ENCODE data around the gene MSN. TPM values are rescaled to one million over a fixed set of nuclear protein-coding genes. Genes with fewer than 3 reads are reported as not detected.
"Not testable (repeated sequence)": the region's sequence is repeated elsewhere in the genome, so short reads cannot be mapped to it uniquely, and the experiment has no call there.

The MSN gene
- 509 and 653 TPM in 2 replicates for total RNA-seq

DNA sequence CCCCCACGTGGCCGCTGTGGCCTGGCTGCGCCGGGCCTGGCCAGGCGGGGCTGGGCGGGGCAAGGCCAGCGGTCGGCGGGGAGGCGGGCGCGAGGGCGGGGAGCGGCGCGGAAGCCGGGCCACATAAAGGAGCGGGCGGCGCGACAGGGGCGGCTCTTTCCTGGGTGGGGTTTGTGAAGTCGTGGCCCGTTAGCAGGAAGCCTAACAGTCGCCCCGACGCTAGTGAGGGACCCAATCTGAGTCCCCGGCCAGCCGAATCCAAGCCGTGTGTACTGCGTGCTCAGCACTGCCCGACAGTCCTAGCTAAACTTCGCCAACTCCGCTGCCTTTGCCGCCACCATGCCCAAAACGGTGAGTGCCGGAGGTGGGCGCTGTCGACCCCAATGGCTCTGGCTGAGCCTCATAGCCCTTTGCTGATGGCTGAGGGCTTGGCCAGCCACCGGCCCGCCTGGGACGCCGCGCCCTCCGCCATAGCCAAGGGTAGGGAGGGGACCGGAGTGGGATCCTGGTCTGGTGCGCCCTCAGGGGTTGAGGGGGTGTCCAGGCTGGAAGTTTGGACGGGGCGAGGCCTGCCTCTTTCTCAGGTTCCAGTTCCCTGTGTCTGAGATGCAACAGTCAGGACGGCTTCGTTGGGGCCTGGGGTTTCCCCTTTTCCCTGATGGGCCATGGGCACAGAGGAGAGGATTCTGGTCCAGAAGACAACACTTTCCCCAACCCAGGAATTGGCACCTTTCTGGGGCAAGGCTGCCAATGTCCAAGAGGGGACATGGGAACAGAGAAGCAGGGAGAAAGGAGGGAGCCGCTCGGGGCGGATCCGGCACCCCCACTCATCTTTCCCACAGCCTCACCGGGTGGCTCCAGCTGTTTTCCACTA is at the start of gene MSN:
Gene MSN, plus strand, starts transcription at position 152 of the 874 bp plus-strand sequence. Its CDS starts 188 bp downstream, at position 340.
- DNase-seq (ENCODE audit: low read depth, low spot score) = no peak

DNA sequence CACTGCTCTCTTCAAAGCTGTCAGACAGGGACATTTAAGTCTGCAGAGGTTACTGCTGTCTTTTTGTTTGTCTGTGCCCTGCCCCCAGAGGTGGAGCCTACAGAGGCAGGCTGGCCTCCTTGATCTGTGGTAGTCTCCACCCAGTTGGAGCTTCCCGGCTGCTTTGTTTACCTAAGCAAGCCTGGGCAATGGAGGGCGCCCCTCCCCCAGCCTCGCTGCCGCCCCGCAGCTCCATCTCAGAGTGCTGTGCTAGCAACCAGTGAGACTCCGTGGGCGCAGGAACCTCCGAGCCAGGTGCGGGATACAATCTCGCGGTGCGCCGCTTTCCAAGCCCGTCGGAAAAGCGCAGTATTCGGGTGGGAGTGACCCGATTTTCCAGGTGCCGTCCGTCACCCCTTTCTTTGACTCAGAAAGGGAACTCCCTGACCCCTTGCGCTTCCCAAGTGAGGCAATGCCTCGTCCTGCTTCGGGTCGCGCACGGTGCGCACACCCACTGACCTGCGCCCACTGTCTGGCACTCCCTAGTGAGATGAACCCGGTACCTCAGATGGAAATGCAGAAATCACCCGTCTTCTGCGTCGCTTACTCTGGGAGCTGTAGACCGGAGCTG is 47.3 kb upstream of the MSN start:
- DNase-seq (ENCODE audit: low read depth, low spot score) = not testable (repeated sequence)

DNA sequence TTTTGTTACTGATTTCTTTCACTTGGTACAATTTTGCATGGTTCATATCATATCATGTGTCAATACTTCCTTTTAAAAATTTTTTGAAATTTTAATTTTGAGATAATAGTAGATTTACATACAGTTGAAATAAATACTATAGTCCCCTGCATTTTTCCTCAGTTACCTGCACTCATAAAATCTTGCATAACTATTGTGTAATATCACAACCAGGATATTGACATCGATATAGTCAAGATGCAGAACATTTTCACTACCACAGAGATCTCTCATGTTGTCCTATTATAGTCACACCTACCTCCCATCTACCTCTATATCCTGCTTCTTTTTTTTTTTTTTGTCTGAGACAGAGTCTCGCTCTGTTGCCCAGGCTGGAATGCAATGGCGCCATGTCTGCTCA is 36.7 kb upstream of the MSN start:
- DNase-seq (ENCODE audit: low read depth, low spot score) = no peak

DNA sequence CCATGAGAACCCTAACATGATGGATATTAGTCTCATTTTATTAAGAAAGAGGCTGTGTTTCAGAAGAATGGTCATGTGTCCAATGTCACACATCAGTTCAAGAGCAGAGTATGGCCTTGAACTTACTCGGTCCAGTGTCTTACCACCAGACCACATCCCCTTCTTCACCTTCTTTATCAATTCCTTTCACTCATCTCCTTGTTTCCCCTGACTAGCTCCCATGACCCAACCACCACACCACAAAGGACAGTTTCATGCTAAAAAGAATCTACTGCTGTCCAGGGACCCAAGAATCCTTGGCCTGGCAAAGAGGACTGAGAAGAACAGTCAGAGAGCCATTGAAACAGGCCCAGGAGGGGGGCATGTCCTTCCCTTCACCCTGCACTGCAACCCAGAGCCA is 33.6 kb upstream of the MSN start:
- DNase-seq (ENCODE audit: low read depth, low spot score) = no peak

DNA sequence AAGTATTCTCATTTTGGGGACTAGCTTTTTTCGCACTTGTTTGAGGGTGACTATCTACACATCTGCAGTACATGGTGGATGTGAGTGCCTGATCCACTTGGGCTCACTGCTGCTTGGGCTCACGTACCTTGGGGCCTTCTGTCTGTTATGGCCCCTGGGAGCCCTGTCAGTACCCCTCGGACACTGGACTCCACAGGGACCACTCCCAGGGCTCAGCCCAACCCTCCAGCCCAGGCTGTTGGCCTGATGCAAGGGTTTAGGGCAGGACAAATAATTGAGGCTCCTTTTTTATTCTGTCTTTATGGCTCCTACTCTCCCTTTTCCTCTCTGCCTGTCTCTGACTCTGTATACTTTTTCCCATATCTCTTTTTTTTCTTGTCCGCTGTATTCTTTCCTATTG is 32.7 kb upstream of the MSN start:
- DNase-seq (ENCODE audit: low read depth, low spot score) = no peak

DNA sequence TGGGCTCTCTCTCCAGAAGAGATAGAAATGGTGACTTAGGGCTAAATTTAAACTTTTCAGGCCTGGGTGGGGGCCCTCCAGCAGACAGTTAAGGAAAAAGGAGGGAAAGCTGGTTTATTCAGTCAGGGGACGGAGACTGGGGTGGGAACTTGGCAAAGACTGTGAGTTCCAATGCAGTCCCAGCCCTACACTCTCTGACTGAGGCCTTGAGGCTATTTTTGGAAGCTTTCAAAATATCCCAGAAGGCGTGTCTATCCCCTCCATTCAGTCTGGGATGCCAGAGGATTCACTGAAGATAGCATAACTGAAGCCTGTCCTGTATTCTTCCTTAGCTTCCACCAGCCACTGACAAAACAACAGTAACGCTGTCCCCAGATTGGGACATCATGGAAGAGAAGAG is 32.1 kb upstream of the MSN start:
- no peak for DNase-seq (ENCODE audit: low read depth, low spot score)

DNA sequence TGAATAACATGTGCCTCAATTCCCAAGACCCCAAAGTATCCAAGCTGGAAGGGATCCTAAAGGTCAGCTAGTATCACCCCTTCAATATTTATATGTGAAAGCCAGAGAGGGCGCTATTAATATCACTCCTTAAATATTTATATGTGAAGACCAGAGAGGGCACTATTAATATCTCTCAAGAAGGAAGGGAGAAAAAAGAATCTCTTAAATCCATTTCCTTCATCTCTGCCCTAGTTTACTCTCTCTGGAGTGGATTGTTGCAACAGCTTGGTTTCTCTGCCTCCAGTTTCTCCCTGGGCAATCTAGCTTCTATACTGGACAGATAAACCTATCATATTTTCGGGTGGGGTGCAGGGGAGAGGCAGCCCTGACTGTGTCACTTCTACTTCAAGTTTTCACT is 31.6 kb upstream of the MSN start:
- no peak for DNase-seq (ENCODE audit: low read depth, low spot score)

DNA sequence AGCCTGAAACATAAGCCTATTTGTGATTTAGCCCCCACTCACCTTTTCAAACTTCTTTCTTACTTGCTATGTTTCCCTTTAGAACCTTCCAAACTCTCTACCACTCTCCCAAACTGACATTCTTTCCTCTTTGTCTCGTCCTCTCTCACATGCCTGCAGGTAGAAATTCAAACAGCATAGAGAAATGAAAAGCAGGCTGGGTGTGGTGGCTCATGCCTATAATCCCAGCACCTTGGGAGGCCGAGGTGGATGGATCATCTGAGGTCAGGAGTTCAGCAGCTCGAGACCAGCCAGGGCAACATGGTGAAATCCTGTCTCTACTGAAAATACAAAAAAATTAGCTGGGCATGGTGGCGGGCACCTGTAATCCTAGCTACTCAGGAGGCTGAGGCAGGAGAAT is 31.2 kb upstream of the MSN start:
- DNase-seq (ENCODE audit: low read depth, low spot score) = not testable (repeated sequence)

DNA sequence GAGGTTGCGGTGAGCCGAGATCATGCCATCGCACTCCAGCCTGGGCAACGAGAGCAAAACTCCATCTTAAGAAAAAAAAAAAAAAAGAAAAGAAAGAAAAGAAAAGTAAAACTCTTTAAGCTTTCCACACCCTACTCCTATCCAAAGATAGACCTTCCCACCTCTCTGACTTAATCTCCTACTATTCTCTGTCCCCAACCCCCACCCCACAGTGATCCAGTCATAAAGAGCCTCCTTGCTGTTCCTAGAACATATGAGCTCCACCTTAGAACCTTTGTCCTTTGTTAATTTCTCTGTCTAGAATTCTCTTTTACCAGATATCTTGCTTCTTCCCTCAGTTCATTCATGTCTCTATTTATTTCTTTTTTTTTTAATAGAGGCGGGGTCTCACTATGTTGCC is 30.1 kb upstream of the MSN start:
- DNase-seq (ENCODE audit: low read depth, low spot score) = no peak

DNA sequence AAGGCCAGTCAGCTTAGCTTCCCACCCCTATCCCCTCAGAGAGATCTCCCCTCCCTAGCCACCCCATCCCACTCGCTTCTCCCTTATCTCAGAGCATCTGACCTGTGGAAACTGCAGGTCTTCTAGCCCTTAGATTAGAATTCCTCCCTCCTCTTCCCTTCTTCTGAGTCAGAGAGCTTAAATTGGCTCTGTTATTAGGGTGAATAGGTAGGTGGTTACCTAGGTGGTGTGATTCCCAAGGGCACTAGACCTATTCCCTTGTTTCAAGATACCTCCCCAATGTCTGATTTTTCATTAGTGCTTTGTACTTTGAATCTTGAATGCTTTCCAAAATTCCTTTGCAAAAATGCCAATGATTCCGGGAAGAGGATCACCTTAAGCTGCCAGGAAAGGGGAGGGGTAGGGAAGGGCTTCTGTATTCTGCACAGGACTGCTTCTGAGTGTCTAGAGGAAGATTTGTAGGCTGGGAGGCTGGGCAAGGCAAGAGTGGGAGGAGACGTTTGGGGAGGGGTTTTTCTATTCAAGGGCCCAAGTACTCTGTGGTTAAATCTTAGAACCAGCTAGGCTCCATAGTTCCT is 24.5 kb upstream of the MSN start:
- DNase-seq (ENCODE audit: low read depth, low spot score) = no peak

DNA sequence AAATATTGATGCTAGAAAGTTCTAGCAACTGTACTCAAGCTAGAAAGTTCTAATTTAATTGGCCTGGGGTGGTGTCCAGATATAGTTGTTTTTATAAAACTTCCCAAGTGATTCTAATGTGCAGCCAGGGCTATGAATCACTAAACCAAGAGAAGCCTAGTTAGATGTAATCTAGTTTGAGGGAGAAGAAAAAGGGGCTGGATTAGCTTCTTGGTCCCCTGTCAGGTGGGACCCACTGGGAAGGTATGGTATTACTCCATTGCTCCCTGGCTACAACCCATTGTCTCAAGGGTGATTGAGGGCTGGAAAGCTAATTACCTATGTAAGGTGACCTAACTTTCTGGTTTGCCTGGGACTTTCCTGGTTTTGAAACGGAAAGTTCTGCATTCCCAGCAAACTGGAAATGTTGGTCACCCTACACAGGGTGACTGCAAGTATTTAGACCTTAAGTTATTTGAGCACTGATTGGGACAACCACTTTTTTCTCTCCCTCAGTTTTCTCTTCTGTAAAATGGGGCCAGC is 23.9 kb upstream of the MSN start:
- DNase-seq (ENCODE audit: low read depth, low spot score) = no peak

DNA sequence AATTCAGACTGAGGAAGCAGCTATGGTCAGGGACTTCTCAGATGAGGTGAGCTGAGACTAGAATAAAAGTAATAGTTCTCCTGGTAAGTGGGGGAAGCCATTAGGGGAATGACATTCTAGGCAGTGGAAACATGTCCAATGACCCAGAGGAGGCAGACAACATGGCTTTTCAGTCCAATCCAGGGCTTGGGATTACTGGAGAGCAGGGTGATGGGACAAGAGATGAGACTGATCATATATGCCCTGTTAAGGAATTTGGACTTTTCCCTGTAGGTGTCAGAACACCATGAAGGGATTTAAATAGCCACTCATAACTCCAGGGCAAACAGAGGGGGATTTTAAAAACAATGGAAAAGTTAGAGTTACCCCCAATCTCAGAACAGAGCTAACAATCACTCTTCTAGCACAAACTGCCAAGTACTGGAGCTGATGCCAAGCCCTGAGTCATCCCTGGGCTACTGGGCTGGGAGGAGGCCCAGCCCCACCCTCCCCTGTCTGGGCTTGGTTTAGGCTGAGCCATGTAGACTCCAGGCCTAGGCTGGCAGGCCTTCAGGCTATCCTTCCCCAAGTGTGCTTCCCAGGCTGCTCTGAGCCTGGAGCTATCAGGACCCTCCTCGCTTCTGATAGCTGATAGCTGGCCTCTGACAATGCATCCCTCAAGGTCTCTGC is 22.7 kb upstream of the MSN start:
- peak; percentile 58 for DNase-seq (ENCODE audit: low read depth, low spot score)

DNA sequence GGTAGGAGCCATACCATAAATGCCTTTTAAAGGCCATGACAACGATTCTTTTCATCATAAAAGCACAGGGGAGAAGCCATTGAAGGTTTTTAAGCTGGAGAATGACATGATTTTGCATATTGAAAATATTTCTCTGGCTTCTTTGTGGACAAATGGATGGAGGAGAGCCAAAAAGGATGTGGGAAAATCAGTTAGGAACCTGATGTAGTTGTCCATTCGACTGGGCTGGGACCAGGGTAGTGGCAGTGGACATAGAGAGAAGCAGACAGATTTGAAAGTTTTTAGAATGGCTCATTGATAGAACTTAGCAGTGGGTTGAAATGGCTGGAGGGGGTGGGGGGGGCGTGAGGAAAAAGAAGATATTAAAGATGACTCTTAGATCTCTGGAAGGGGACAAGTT is 19.7 kb upstream of the MSN start:
- DNase-seq (ENCODE audit: low read depth, low spot score) = no peak

DNA sequence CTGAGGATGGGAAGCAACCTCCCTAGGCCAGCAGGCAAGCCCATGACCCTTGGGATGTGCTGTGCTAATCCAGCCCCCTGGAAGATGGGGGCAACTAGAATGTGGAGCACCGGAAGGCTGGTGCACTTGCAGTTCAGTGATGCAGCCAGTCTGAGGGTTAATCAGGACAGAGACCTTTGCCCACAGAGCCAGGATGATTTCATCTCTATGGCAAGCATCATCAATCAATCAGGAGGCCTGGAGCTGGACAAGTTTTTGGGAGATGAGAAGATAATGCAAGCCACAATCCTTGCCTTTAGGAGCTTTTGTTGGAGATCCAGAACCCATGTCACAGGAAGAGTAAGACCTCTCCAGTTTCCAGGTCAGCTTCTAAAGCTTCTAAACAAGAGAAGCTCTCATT is 15.4 kb upstream of the MSN start:
- DNase-seq (ENCODE audit: low read depth, low spot score) = no peak

DNA sequence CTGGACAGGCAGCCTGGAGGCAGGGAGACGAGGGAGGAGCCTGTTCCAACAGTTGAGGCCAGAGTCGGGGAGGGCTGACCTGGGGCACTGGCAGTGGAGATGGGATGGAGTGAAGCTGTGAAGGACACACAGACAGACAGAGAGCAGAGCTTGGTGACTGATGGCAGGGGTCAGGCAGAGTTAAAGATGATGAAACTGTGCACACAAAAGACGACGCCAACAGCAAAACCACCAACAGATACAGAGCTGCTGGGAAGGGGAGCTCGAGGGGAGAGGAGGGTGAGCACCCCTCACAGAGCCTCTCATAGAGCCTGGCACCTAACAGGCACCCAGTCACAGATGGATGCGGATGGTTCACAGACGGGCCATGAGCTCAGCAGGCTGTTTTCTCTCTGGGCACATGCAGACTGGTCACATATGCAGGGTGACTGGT is 10.4 kb upstream of the MSN start:
- DNase-seq (ENCODE audit: low read depth, low spot score) = not testable (repeated sequence)

DNA sequence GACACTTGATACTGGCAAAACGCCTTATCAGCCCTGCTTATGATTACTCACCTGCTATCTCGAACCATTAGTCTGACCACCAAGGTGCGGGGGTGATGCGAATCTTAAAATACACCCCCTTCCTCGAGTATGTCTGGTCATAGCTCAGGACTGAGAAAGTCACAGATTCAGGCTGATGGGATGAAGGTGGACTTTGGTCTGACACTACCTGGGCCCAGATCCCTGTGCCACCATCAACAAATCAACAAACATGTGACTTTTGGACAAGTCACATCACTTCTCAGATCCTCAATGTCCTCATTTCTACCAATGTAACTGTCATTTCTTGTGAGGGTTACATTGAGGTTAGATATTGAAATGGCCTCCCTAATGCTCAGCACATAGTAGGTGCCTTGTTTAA is 9.8 kb upstream of the MSN start:
- DNase-seq (ENCODE audit: low read depth, low spot score) = no peak

DNA sequence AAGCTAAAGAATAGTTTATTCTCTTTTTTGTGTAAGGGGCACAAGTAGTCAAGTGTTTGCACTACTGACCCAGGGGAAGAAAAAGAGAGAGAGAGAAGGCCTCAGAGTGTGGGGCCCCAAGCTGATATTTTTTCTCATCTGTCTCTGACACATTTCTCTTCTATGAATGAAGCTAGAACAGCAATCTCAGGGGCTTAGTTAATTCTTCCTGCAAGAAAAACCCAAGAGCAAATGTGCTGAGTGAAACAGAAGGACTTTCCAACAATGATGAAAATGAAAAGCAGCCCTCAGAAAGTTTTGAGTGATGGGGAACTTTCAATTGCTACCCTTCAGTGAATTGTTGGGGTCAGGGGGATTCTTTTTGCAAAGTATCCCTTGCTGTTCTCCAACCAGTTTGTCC is 9.2 kb upstream of the MSN start:
- DNase-seq (ENCODE audit: low read depth, low spot score) = no peak

DNA sequence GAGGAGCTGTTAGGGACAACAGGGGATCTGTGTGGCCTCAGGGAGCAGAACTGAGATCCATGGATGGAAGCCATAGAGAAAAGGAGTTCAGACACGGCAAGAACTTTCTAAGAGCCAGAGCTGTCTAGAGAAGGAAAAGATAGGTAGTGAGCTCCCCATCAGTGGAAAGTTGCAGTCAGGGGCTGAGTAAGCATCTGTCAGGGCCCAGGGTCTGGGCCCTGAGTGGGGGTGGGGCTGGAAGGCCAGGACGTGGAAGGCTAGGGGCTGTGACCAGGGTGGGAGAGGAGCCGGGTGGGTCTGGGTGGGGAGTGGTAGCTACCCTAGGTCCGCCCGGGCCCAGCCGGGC is 324 bp upstream of the MSN start:
- DNase-seq (ENCODE audit: low read depth, low spot score) = no peak

DNA sequence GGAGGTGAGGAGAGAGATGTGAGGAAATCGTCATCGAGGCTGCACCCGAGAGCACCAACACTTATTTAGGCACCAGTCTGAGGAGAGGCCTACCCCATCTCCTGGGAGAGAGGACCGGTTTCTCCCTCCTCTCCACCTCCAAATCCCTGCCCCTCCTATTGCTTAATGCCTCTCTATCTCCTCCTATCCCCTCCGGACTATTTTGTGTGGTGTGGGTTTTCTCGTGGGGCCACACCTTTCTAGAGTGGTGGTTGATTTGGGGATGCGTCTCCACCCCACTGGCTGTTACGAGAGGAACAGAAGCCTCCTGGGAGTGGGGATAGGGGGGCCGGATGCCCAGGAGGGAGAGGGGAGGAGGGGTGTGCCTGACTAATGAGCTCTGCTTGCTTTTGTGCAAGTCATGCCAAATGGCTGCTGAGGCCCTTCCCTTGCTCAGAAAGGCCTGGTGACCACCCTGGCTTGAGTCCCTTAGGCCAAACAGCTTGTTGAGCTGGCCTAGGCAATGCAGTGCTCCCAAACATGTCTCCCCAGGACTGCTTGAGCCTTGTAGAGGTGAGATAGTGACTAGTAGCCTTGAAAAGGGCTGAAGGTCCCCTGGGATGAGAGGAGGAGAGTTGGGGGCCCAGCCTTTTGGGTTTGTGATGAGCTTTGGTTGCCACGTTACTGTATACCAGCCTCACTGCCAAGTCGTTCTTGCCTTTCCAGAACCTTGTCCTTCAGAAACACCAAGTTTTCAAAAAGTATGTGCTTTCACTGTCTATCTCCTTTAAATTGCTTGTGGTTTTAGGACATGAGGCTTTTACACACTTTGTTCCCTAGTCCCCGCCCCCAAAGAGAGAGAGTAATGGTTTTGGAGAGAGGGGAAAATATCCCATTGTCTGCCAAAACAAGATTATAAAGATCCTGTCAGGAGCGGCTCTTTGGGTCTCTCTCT is 1.2 kb downstream of the MSN start:
- DNase-seq (ENCODE audit: low read depth, low spot score) = peak; percentile 44

DNA sequence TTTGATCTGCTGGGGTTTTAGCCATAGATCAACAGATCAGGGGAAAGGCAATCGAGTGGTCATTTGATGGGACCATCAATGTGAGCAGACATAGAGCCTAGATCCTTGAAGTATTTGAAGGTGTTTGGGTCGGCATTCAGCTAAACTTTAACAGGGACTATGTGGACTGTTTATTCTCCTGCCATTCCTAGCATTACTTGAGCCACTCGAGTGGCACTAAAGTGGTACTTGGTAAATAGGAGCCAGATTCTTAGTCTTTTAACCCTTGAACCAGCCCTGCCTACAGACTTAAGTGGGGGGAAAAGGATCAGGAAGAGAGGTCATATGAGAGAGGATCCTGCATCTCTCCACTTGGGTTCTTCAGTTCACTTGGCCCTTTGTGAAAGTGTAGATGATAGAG is 3.8 kb downstream of the MSN start:
- no peak for DNase-seq (ENCODE audit: low read depth, low spot score)

DNA sequence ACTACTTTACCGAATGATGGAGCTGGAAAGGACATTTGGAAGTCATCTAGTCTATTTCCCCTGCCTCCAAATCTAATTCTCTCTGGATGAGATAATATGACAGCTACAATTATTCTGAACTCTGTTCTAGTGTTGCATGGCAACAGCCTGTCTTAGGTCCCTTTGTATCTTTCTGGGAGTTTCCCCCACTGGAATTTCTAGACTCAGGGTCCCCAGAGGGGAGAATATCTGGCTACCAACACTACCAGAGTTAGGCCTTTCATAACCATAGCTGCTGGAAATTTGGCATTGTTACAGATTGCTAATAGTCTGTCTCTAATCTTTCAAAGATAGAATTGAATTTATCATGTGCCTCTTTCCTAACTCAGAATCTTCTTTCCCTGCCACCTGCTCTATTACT is 4.5 kb downstream of the MSN start:
- DNase-seq (ENCODE audit: low read depth, low spot score) = no peak
